Choroid plexus epithelial cell (primary cell): ENCODE measurements around the gene SLC39A7.
A peak's percentile ranks its signal among the peaks of the same experiment; 100 is the strongest.

ENCODE experiments used
- DNase-seq: peaks from one replicate; pipeline ENCODE4 v3.0.0-alpha.2; 2010; ENCODE audit warnings: low read depth
- H3K4me3 ChIP-seq: 2 replicates; pipeline ENCODE4 v1.5.1; 2011; ENCODE audit warnings: low read depth, mild to moderate bottlenecking, control low read depth, low read length, moderate library complexity
- CTCF ChIP-seq: conservative IDR thresholded peaks from 2 replicates; pipeline ENCODE4 v1.5.1; 2011; ENCODE audit warnings: low read depth, mild to moderate bottlenecking, control low read depth, inconsistent platforms, low read length, moderate library complexity

Gene SLC39A7

GRCh38 chr6:33201935-33202334 is 1.3 kb downstream of the SLC39A7 start:
- DNase-seq = no peak
- TF ChIP-seq CTCF = no peak
- peak overlapping the region; percentile 94 for H3K4me3 ChIP-seq

- peak overlapping the region; percentile 24 for H3K4me3 ChIP-seq
Measured at GRCh38 chr6:33202799-33203198, 2.1 kb downstream of the SLC39A7 start.

GRCh38 chr6:33203443-33204164 is 2.9 kb downstream of the SLC39A7 start:
- DNase-seq = no peak

More at GRCh38 chr6:33202799-33203198, 2.1 kb downstream of the SLC39A7 start:
- DNase-seq = no peak
- TF ChIP-seq CTCF = no peak

GRCh38 chr6:33204165-33204414 is 3.4 kb downstream of the SLC39A7 start:
- no peak for TF ChIP-seq CTCF
- DNase-seq = no peak
- peak overlapping the region; percentile 32 for H3K4me3 ChIP-seq

More at GRCh38 chr6:33203443-33204164, 2.9 kb downstream of the SLC39A7 start:
- H3K4me3 ChIP-seq = peak overlapping the region; percentile 3
- TF ChIP-seq CTCF = no peak

GRCh38 chr6:33204415-33205190 is 3.9 kb downstream of the SLC39A7 start, which contains the start of gene HSD17B8:
HSD17B8 (plus strand) TSS chr6:33204655; CDS start chr6:33204669, 14 bp downstream.
- H3K4me3 ChIP-seq = peak within 1 kb of the TSS; percentile 78
- TF ChIP-seq CTCF = no peak
- peak; percentile 93 for DNase-seq

- peak overlapping the region; percentile 78 for H3K4me3 ChIP-seq
- peak; percentile 64 for DNase-seq
Measured at GRCh38 chr6:33205191-33206026, 4.7 kb downstream of the SLC39A7 start.

More at GRCh38 chr6:33205191-33206026, 4.7 kb downstream of the SLC39A7 start:
- no peak for TF ChIP-seq CTCF
